ENCODE data around the gene CREBBP.

The CREBBP gene

GRCh38 chr16:3769013-3769412 lies 111.5 kb downstream of the CREBBP start:
- DNase-seq (ENCODE audit: low read depth in 1 of 2, low spot score in 1 of 2), result no peak

DNA sequence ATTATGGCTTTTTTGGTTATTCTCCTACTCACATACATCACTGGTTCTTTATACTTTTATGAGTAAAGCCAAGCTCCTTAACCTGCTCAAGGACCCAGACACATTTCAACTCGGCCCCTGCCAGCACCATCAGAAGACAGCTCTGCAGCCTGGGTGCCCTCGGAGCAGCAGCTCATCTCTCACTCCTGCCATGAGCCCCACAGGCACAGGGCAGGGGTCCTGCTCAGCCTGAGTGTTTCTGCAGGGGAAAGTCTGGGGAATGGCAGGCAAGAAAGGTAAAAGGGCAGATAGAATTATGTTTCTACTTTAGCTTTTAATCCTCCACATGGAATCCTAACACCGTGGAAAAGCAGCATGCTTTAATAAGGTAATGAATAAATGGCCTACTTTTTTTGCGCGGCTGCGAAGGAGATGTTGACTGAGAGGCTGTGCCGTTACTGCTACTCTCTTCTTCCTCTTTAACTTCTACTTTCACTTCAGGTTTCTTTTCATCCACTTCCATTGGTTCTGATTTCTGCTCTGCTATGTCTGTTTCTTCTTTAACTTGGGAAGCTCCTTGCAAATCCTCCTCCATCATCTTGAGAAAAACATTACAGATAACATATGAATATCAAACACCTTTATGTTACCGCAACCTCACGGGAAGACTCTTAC lies 113.1 kb downstream of the CREBBP start:
- no peak for DNase-seq (ENCODE audit: low read depth in 1 of 2, low spot score in 1 of 2)

DNA sequence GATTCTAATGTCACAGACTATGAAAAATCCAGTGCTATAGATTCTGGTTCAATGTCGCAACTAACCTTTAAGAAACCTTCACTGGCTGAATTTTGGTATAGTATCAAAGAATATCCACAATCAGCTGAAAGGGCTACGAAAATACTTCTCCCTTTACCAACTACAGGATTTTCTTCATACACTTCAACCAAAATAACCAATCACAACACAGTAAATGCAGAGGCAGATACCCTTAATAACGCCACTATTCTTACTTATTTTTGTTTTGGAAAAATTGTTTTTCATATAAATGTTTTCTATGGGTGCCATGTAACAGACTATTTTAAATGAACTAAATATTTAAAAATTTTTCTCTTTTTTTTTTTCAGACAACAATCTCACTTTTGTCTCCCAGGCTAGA lies 114.3 kb downstream of the CREBBP start:
- no peak for DNase-seq (ENCODE audit: low read depth in 1 of 2, low spot score in 1 of 2)

DNA sequence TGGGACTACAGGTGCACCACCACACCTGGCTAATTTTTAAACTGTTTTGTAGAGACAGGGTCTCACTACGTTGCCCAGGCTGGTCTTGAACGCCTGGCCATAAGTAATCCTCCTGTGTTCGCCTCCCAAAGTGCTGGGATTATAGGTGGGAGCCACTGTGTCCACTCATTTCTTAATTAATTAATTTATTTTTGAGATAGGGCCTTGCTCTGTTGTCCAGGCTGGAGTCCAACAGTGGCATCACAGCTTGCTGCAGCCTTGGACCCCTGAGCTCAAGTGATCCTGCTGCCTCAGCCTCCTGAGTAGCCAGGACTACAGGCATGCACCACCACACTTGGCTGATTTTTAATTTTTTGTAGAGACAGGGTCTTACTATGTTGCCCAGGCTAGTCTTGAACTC lies 116.1 kb downstream of the CREBBP start:
- DNase-seq (ENCODE audit: low read depth in 1 of 2, low spot score in 1 of 2), result no peak

GRCh38 chr16:3762107-3762750 lies 118.3 kb downstream of the CREBBP start:
- DNase-seq (ENCODE audit: low read depth in 1 of 2, low spot score in 1 of 2), result no peak

DNA sequence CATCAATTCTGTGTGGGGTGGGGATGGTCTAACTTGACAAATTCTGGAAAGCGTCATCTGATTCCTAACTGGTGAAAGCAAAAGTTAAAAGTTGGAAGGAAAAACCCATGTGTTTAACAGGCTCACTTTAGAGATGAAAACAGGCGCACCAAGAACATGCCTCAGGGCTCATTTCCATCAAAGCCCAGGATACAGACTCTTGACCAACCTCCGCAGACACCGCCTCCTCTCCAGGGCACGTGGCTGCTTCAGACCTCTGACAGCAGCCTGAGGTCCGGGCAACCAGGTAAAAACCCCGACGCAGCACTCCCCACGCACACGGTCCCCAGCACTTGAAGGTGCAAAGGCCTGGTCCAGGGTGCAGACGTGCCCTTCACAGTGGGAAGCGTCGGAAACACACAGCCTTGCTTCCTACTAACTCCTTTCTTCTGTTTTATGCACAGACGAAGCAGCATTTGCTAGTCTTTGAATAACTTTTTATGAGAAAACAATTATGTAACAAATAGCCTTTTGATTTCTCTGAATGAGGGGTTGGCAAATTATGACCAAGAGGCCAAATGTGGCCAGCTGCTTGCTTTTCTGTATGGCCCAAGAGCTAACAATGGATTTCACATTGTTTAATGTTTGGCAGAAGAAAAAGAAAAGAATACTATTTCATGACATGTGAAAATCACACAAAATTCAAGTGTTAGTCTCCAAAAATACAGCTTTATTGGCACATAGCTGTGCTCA lies 119.0 kb downstream of the CREBBP start:
- no peak for DNase-seq (ENCODE audit: low read depth in 1 of 2, low spot score in 1 of 2)

- DNase-seq (ENCODE audit: low read depth in 1 of 2, low spot score in 1 of 2), result no peak
Measured at GRCh38 chr16:3760518-3760917, 120.0 kb downstream of the CREBBP start.

DNA sequence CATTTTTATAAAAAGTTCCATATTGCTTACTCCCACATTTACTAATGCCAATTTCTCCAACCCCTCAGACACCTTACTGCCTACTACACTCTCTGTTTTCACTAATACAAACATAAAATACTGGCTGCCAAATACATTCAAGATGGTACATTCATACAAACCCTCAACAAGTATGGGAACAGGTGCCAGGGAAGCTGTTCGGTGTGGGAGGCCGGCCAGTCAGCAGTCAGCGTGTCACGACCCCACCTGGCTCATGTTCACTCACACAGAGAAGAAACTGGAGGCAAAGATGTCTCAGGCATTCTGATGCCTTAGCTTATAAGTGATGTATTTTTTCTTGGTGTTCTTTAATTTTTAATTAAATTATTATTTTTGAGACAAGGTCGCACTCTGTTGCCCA lies 120.8 kb downstream of the CREBBP start:
- DNase-seq (ENCODE audit: low read depth in 1 of 2, low spot score in 1 of 2), result no peak

DNA sequence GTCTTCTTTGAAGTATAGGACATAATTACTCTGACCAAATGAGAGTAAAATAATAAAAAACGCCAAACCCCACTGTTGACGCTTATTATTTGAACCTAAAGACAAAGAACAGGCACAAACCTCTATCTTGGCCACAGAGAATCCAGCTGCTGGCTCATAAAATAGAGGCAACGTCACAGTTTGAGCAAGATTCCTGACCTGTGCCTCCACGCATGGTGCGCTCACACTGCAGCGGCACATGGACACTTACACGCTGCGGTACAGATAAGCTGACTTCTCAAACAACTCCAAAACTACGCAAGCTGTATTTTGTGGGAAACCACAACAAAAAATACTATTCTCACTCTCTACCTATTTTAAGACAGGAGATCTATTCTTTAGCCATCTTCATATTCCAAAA lies 124.4 kb downstream of the CREBBP start:
- no peak for DNase-seq (ENCODE audit: low read depth in 1 of 2, low spot score in 1 of 2)

DNA sequence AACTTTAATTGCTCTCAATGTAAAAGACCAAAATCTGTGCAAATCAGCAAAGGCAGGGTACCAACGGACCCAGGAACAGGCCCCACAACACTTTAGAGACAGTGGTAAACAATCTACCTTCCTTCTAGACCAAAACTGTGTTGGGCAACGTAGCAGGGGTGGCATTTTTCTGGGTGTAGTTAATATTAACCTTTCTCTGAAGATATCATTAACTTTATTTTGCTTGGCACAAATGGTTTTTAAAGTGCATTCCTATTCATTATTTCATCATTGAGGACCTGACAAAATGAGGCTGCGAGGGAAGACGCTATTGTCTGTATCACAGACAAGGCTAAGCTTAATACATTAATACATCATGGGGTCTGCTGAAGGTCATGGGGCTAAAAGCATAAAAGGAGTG lies 125.3 kb downstream of the CREBBP start:
- no peak for DNase-seq (ENCODE audit: low read depth in 1 of 2, low spot score in 1 of 2)

DNA sequence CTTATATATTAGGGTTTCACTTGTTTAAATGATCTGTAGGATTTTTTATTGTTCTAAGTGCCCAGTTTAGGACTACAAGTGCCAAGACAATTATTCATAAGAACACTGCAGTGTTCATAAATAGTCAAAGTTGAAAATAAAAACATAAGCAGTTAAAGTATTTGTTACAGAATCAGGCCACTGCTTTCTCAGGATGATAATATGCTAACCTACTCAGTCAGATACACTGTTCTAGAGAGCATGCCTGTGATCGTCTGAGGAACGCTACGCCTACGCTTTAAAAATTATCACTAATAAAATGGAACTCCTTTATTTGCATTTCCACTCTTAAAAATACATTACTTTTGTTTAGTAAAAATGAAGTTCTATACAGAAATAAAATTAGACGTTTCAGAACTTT lies 125.7 kb downstream of the CREBBP start:
- no peak for DNase-seq (ENCODE audit: low read depth in 1 of 2, low spot score in 1 of 2)

DNA sequence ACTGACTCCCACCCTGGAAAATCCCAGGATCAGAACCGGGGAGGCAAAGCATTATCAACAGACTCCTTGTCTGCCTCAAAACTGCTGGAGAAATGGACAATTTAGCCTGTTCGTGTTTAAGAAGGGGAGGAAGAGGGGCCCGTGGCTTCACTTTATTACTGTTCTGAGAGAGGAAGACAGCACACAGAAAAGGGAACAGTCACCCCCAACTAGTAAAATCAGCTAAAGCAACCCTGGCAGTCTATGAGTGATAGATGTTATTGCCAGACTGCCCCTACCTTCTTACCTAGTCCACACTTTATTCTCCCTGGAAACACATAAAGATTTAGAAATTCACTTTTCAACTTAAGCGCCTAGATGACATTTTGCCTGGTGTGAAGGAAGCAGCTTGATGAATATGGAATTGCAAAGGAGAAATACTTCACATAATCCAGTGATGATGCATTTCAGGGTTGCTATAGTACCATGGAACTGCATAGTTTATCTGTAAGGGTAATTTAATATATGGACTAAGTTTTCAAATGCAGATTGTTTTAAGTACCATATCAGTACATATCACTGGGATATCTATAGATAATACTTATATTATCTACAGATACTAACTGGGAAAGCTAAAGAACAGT lies 126.3 kb downstream of the CREBBP start:
- no peak for DNase-seq (ENCODE audit: low read depth in 1 of 2, low spot score in 1 of 2)

- DNase-seq (ENCODE audit: low read depth in 1 of 2, low spot score in 1 of 2), result no peak
Measured at GRCh38 chr16:3752984-3753383, 127.5 kb downstream of the CREBBP start.

GRCh38 chr16:3751878-3752277 lies 128.6 kb downstream of the CREBBP start:
- no peak for DNase-seq (ENCODE audit: low read depth in 1 of 2, low spot score in 1 of 2)

GRCh38 chr16:3748307-3748706 lies 132.2 kb downstream of the CREBBP start:
- DNase-seq (ENCODE audit: low read depth in 1 of 2, low spot score in 1 of 2), result no peak

DNA sequence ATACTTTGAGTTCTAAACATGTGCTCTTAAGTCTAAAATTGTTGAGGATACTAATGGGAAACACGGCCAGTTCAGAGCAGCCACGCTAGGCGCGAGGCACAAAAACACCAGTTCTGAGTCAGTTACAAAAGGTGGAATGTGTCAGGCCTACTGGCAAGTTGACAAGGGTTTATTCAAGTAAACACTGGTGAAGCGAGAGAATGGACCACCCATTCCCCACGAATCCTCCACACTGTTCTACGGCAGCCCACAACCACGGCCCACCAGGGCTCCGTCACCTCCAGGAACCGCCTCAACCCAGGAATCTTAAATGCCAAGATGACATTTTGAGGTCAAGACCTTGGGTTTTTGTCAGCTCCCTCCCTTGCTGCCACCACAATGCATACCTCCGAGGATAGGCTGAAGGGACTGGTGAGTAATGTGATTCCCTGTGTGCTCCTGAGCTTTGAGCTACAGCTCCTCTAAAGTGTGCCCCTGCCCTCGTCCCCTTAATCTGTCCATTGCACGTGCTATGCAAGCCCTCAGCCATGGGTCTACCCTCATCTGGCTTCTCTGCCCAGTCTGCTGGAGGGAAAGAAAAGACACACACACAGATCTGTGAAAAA lies 134.7 kb downstream of the CREBBP start:
- DNase-seq (ENCODE audit: low read depth in 1 of 2, low spot score in 1 of 2), result no peak

DNA sequence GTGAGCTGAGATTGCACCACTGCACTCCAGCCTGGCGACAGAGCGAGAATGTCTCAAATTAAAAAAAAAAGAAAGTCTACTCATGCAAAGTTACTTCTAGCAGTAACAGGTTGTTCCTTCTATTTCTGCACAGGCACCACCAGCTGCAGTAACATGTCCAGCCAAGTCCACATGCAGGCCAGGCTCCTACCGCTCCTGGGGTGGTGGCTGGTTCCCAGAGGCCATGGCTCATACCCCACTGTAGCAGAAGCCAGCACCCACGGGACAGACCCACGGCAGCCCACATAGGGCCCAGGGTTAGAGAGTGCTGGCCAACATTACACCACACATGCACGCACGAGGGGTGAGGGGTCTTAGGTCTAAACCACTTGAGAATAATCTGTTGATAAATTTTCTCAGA lies 136.5 kb downstream of the CREBBP start:
- no peak for DNase-seq (ENCODE audit: low read depth in 1 of 2, low spot score in 1 of 2)

DNA sequence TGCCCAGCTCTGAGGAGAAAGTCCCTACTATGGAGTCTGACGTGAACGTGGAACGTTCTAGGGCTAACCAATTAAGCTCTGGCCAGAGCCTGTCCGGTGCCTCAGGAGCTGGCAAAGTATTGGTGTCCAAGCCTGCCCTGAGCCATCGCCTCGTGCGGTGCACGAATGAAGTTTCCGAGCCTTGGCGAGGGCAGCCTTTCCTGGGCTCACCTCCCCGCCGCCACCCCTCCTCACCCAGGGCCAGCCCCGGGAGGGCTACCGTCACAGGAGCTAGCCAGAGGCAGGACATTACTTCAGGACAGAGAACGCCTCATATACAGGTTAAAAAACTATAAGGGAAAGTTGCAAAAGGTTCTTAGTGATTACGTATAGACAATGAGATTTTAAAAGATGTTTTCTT lies 139.6 kb downstream of the CREBBP start:
- no peak for DNase-seq (ENCODE audit: low read depth in 1 of 2, low spot score in 1 of 2)

DNA sequence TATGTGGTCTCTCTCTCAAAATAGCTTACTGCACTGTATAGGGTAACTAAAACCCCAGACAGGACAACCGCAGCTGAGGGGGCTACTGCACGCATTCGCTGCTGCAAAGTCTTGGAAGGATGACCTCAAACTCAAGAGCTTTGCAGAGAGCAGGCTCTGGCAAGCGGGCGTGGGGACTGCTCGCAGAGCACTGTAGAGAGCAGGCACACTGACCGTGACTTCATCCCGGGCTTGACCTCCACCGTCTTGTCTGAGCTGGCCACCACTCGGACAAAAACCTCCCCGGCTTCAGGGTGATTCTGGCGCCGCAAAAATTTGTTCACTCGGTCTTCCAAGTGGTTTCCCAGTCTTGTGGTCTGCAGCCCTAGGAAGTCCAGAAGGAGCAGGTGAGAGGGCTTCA lies 140.3 kb downstream of the CREBBP start:
- DNase-seq (ENCODE audit: low read depth in 1 of 2, low spot score in 1 of 2), result no peak

DNA sequence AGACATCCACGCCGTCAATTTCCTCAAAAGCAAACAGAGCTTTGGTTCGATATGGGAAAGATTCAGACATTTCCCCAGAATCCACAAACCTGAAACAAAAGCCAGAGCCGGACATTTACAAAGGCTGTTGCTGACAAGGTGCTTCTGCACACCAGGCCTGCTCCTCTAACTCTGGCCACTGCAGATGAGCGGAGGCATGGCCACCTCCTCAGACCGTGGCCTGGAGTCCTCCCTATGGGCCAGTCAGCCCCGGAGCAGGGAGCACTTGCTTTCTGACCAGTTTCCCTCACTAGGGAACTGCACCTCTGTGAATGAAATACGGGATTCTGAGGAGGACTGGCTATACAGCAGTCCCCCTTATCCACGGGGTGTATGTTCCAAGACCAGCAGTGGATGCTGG lies 140.9 kb downstream of the CREBBP start:
- no peak for DNase-seq (ENCODE audit: low read depth in 1 of 2, low spot score in 1 of 2)

DNA sequence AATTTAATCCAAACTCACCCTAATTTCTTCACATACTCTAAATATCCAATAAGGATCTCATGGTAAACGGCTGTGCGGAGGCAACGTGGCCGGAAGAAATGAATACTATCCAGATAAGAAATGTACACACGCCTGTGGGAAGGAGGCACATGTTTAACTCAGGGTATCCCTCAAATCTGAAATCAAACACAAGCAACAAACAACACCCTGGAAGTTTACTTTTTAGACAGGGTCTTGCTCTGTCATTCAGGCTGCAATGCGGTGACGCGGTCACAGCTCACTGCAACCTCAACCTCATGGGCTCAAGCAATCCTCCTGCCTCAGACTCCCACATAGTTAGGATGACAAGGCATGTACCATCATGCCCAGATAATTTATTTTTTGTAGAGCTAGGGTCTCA lies 142.0 kb downstream of the CREBBP start:
- DNase-seq (ENCODE audit: low read depth in 1 of 2, low spot score in 1 of 2), result no peak

DNA sequence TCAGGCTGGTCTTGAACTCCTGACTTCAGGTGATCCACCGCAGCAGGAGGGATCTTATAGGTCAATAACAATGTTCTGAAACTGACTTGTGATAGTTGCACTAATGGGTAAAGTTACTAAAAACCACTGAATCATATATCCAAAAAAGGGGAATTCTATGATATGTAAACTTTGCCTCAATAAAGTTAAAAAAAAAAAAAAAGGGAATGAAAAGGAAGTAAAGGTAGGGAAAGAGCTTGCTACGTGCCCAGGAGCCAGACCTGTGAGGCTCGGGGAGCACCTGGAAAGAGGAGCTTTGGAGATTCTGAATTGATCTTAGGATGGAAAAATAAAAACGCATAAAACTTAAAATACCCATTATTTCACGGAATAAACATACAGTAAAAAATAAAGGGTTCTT lies 142.4 kb downstream of the CREBBP start:
- no peak for DNase-seq (ENCODE audit: low read depth in 1 of 2, low spot score in 1 of 2)
